Measurements from ENCODE around the gene RBBP4.

- no peak for TF ChIP-seq JUN (IDR thresholded peaks at IDR 0.05; ENCODE audit: low read depth, low read length)
- TF ChIP-seq YY1 (IDR thresholded peaks at IDR 0.05; ENCODE audit: low read depth, low read length) = no peak
- no peak for TF ChIP-seq GABPA (IDR thresholded peaks at IDR 0.05; ENCODE audit: borderline replicate concordance, insufficient read depth, low read length)
- TF ChIP-seq SIN3A (conservative IDR thresholded peaks at IDR 0.05 in 1 of 2, IDR thresholded peaks at IDR 0.05 in 1 of 2; ENCODE audit: low read depth in 1 of 2, low read length in 2 of 2) = no peak
- no peak; the same call in 1 of the 2 replicates for TF ChIP-seq POLR2AphosphoS5 (IDR thresholded peaks at IDR 0.05; ENCODE audit: low read depth, low read length)
- peak; percentile 30 to 43; a peak in 2 of 3 replicates for TF ChIP-seq POLR2A (IDR thresholded peaks at IDR 0.05; ENCODE audit: control extremely low read depth in 1 of 2, low read depth in 2 of 2, low read length in 2 of 2)
- no peak for TF ChIP-seq CTCF (IDR thresholded peaks at IDR 0.05; ENCODE audit: control extremely low read depth in 1 of 3, insufficient read depth in 1 of 3, low read depth in 1 of 3, low read length in 3 of 3)
These were observed 34.5 kb downstream of the RBBP4 start for GRCh38 chr1:32685498-32685897.
